ENCODE data around the gene ZNG1B.
"Not testable (repeated sequence)": the region's sequence is repeated elsewhere in the genome, so short reads cannot be mapped to it uniquely, and the experiment has no call there.

DNA sequence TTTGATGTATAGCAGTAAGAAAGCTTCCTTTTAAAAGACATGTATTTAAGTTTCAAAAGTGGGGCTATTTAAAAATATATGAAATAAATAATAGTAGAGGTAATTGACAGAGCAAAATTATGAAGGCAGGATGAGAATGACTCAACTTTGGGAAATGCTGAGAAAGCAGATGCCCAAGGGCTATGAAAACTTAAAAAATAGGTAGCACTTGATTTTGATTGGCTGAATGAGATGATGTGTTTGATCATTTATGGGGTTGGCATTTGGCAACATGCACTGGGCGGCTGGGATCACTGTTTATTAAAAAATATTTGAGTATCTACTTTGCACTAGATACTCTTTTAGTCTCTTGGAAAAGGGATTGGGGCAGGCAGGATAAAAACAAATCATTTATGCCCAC, 87.5 kb downstream of the ZNG1B start:
- TF ChIP-seq, protein P1, sequence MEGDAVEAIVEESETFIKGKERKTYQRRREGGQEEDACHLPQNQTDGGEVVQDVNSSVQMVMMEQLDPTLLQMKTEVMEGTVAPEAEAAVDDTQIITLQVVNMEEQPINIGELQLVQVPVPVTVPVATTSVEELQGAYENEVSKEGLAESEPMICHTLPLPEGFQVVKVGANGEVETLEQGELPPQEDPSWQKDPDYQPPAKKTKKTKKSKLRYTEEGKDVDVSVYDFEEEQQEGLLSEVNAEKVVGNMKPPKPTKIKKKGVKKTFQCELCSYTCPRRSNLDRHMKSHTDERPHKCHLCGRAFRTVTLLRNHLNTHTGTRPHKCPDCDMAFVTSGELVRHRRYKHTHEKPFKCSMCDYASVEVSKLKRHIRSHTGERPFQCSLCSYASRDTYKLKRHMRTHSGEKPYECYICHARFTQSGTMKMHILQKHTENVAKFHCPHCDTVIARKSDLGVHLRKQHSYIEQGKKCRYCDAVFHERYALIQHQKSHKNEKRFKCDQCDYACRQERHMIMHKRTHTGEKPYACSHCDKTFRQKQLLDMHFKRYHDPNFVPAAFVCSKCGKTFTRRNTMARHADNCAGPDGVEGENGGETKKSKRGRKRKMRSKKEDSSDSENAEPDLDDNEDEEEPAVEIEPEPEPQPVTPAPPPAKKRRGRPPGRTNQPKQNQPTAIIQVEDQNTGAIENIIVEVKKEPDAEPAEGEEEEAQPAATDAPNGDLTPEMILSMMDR (IDR thresholded peaks at IDR 0.05; ENCODE audit: low read depth, low read length) = not testable (repeated sequence)
- TF ChIP-seq POLR2A (IDR thresholded peaks at IDR 0.05; ENCODE audit: extremely low read depth, insufficient read length); MYC (IDR thresholded peaks at IDR 0.05; ENCODE audit: low read depth, low read length): not testable (repeated sequence)
